Hematopoietic multipotent progenitor cell treated with erythropoietin and hydrocortisone succinate and interleukin-3 and kit ligand, for 4 days (in vitro differentiated cells): ENCODE data around the gene ACAT2.
"Not testable (repeated sequence)": the region's sequence is repeated elsewhere in the genome, so short reads cannot be mapped to it uniquely, and the experiment has no call there.

Experiments
- DNase-seq: peaks from one replicate; pipeline ENCODE4 v3.0.0-alpha.2; 2015

ACAT2 gene

GRCh38 chr6:159816775-159817174 is 54.9 kb downstream of the ACAT2 start:
- DNase-seq: peak; percentile 65

- no peak for DNase-seq
Measured at GRCh38 chr6:159817951-159818739, 56.3 kb downstream of the ACAT2 start.

DNA sequence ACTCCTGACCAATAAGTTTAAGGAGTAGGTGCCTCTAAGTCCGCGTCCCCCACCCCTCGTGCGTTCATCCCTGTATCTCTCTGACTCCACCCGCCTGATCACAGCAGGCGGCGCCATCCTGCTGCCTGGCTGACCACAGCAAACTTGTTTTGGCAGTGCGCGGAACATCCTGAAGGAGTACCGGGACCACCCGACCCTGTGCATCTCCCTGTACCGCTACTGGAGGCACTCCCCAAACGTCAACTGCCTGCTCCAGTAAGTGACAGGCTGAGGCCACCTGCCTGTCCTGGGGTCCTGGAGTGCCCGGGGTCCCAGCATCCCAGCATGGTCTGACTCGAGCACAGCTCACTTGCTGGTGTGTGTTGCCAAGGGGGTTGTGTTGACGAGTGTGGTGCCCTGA is 57.3 kb downstream of the ACAT2 start:
- no peak for DNase-seq

DNA sequence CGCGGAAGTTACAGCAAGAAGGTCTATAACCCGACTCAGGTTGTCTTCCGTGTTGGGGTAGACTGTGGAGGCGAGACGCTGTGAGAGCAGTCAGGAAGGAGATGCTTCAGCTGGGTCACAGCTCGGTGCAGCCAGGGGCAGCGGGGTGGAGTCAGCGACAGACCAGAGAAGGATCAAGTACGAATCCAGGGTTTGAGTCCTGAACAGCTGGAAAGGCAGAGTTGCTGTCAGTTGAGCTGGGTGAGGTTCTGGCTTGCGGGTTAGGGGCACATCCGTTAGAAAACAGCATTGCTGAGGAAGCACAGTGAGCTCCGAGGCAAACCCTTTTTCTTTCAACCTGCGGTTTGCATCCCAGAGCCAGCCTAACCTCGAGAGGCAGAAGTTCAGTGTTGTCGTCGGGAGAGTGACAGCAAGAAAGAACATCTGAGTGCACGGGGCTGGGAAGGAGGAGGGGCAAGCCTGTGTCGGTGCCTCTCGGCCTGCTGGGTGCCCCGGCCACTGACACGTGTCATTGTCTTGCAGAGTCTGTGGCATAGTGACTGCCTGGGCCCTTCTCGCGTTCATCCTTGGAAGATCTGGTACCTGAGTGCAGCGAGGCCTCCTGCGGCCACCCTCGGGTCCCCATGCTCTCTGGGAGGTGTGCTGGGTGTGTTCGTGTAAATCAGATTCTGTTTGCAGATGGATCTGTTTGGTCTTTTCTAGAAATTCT is 58.2 kb downstream of the ACAT2 start:
- peak; percentile 79 for DNase-seq

DNA sequence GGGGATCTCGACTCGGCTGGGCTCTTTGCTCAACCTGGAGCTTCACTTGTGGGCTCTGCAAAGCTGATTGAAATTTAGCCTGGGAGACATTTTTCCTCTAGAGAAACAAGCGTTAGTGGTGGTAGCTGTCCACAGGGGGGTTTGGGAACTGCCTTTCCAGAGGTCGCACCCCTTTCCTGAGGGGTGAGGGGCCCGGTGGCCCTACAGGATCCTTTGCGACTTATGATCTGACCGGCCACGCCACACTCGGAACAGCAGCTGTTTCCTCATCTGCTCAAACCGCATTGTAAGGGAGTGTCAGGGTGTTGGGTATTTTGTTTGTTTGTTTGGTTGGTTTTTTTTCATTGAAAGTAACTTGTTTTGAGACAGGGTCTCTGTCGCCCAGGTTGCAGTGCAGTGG is 59.3 kb downstream of the ACAT2 start:
- peak; percentile 71 for DNase-seq

DNA sequence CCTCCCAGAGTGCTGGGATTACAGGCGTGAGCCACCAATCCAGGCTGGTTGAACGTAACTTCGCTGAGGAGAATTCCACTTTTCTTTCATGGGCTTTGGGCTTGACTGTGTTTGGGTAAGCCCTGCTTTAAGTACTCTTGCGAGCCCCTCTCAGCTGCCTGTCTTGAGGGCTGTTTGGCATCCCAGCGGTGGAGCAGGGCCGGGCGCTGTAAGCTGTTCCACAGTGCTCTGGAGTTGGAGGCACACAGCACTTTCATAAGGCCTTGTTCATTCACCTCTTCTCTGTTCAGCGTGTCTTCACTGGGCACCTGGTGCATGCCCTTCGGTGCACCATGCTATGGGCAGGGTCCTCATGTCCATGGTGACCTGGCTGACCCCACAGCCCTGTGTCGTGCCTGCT is 59.9 kb downstream of the ACAT2 start:
- no peak for DNase-seq

DNA sequence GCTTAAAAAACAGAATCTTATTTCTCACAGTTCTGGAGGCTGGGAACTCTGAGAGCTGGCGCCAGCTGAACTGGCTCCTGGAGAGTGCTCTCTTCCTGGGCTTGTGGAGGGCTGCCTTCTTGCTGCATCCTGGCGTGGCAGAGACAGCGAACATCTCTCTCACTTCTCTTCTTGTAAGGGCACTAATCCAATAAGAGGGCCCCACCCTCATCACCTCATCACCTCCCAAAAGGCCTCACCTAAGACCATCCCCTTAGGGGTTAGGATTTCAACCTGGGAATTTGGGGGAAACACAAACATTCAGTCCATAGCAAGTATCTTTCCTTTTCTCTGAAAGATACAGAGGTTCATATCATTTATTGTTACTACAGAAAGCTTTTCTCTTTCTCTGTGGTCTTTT is 62.1 kb downstream of the ACAT2 start:
- DNase-seq: no peak

DNA sequence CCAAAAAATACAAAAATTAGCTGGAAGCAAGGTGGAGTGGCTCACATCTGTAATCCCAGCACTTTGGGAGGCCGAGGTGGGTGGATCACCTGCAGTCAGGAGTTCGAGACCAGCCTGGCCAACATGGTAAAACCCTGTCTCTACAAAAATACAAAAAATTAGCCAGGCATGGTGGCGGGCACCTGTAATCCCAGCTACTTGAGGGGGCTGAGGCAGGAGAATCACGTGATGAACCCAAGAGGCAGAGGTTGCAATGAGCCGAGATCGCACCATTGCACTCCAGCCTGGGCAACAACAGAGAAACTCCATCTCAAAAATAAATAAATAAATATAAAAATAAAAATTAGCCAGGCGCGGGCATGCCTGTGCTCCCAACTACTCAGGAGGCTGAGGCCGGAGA is 62.8 kb downstream of the ACAT2 start:
- not testable (repeated sequence) for DNase-seq

GRCh38 chr6:159826004-159826403 is 64.2 kb downstream of the ACAT2 start:
- no peak for DNase-seq

GRCh38 chr6:159826968-159827647 is 65.3 kb downstream of the ACAT2 start:
- no peak for DNase-seq

GRCh38 chr6:159828074-159828473 is 66.2 kb downstream of the ACAT2 start:
- DNase-seq: no peak
